B cell (primary cell): ENCODE results near the gene GCKR. TPM values are rescaled to one million over a fixed set of nuclear protein-coding genes. Genes with fewer than 3 reads are reported as not detected.
"Not testable (repeated sequence)": the region's sequence is repeated elsewhere in the genome, so short reads cannot be mapped to it uniquely, and the experiment has no call there.

ENCODE experiments used
- ATAC-seq: fragments of 200-7000 bp; cut with Tn5 transposase; one replicate; pipeline ENCODE4 v1.10.0; 2021; ENCODE audit warnings: low read depth, mild to moderate bottlenecking, moderate number of reproducible peaks, moderate library complexity
- CTCF ChIA-PET: fragments of 350-600 bp; sonication (Branson Sonifier 250); formaldehyde crosslinking; loops from one replicate; lab custom pipeline; 2021; ENCODE audit warnings: antibody characterized with exemption, inconsistent platforms; lab: Charles Lee
- POLR2A ChIA-PET: fragments of 350-600 bp; sonication (Branson Sonifier 250); formaldehyde crosslinking; loops from one replicate; lab custom pipeline; 2021; ENCODE audit warnings: antibody characterized with exemption; lab: Charles Lee
- DNase-seq: peaks from one replicate; pipeline ENCODE4 v3.0.0; 2013
- H2AFZ ChIP-seq: 2 replicates; pipeline ENCODE4 v1.6.1; 2012; ENCODE audit warnings: mild to moderate bottlenecking, low read depth, low read length; ENCODE audit not compliant: insufficient read depth, poor library complexity, severe bottlenecking
- H3K27ac ChIP-seq, 2 donors: 1 replicate in 1 of 2; 2 replicates in 1 of 2; pipeline ENCODE4 v1.5.1; 2012 to 2013; ENCODE audit warnings: low read length in 2 of 2, mild to moderate bottlenecking in 2 of 2, moderate library complexity in 1 of 2
- H3K27me3 ChIP-seq, 4 experiments: fragments of 200-600 bp in 1 of 4; sonication (generic) in 1 of 4; replicated peaks in 1 of 4; 1 replicate in 2 of 4; 2 replicates in 2 of 4; pipeline versions ENCODE4 v1.6.1 to v1.7.0; 2013 to 2016; ENCODE audit warnings: low read length in 3 of 4, mild to moderate bottlenecking in 2 of 4, mixed read lengths in 1 of 4, moderate library complexity in 1 of 4; ENCODE audit not compliant: insufficient read depth in 4 of 4, control insufficient read depth in 3 of 4; ENCODE audit errors: control extremely low read depth in 1 of 4
- H3K36me3 ChIP-seq, 2 experiments: replicated peaks in 1 of 2; 1 replicate in 1 of 2; 2 replicates in 1 of 2; pipeline versions ENCODE4 v1.6.1 to v1.7.1; 2013; ENCODE audit warnings: low read length in 1 of 2; ENCODE audit not compliant: insufficient read depth in 2 of 2, control insufficient read depth in 1 of 2; ENCODE audit errors: control extremely low read depth in 1 of 2, extremely low read depth in 1 of 2
- H3K4me1 ChIP-seq, 2 donors: fragments of 200-600 bp in 1 of 2; sonication (generic) in 1 of 2; 1 replicate in 1 of 2; 2 replicates in 1 of 2; pipeline versions ENCODE4 v1.5.1 to v1.6.1; 2013 to 2017; ENCODE audit warnings: low read length in 2 of 2; ENCODE audit not compliant: control insufficient read depth in 2 of 2, insufficient read depth in 2 of 2
- H3K4me2 ChIP-seq: replicated peaks from 2 replicates; pipeline ENCODE3; 2012; ENCODE audit warnings: mild to moderate bottlenecking, low read depth, low read length; ENCODE audit not compliant: poor library complexity, severe bottlenecking
- H3K4me3 ChIP-seq, 5 experiments: fragments of 200-600 bp in 1 of 5; sonication (generic) in 1 of 5; 1 replicate in 3 of 5; 2 replicates in 2 of 5; pipeline versions ENCODE4 v1.5.1 to v1.7.0; 2011 to 2016; ENCODE audit warnings: low read length in 4 of 5, mild to moderate bottlenecking in 4 of 5, low read depth in 2 of 5, control low read depth in 1 of 5, moderate library complexity in 1 of 5; ENCODE audit not compliant: insufficient read depth in 1 of 5; ENCODE audit errors: control extremely low read depth in 1 of 5, extremely low read depth in 1 of 5
- H3K79me2 ChIP-seq: fragments of 200-600 bp; sonication (generic); one replicate; pipeline ENCODE4 v1.6.0; 2016; ENCODE audit warnings: low read length; ENCODE audit not compliant: control insufficient read depth, insufficient read depth
- H3K9ac ChIP-seq: fragments of 200-600 bp; sonication (generic); 2 replicates; pipeline ENCODE4 v1.6.1; 2017; ENCODE audit warnings: mild to moderate bottlenecking, low read length, moderate library complexity
- H3K9me3 ChIP-seq, 3 donors: one replicate each; pipeline versions ENCODE4 v1.6.1 to v1.7.1; 2013; ENCODE audit warnings: low read length in 2 of 3; ENCODE audit not compliant: control insufficient read depth in 2 of 3, insufficient read depth in 1 of 3; ENCODE audit errors: control extremely low read depth in 1 of 3
- H4K20me1 ChIP-seq: 2 replicates; pipeline ENCODE4 v1.6.0; 2012; ENCODE audit warnings: mild to moderate bottlenecking, low read length; ENCODE audit not compliant: insufficient read depth, control insufficient read depth, poor library complexity, severe bottlenecking
- H3K27ac Mint-ChIP-seq: one replicate; pipeline ENCODE4 v1.8.0; 2021; ENCODE audit warnings: mixed read lengths
- H3K27me3 Mint-ChIP-seq: one replicate; pipeline ENCODE4 v1.8.0; 2021; ENCODE audit warnings: mixed read lengths
- H3K4me1 Mint-ChIP-seq: one replicate; pipeline ENCODE4 v1.8.0; 2021; ENCODE audit warnings: mixed read lengths
- H3K4me3 Mint-ChIP-seq: one replicate; pipeline ENCODE4 v1.8.0; 2021; ENCODE audit warnings: mixed read lengths
- H3K9me3 Mint-ChIP-seq: one replicate; pipeline ENCODE4 v1.8.0; 2022; ENCODE audit warnings: mixed read lengths; ENCODE audit not compliant: insufficient read depth
- CTCF ChIP-seq: fragments of 200-600 bp; IDR thresholded peaks from one replicate; pipeline ENCODE4 v1.8.0; 2022; ENCODE audit warnings: antibody characterized with exemption, mild to moderate bottlenecking
- EZH2 ChIP-seq: IDR thresholded peaks from 2 replicates; pipeline ENCODE4 v1.6.1; 2012; ENCODE audit warnings: borderline replicate concordance, low read depth, mild to moderate bottlenecking, moderate library complexity, low read length; ENCODE audit not compliant: insufficient read depth, poor library complexity, severe bottlenecking
- WGBS: methylation state at CpG from one replicate; pipeline ENCODE4 v1.1.5; 2013; ENCODE audit warnings: missing lambda C conversion rate; ENCODE audit not compliant: insufficient coverage; 5-methylcytosine and 5-hydroxymethylcytosine counted together
- intact Hi-C: fragments of 100-400 bp; cut with micrococcal nuclease; formaldehyde crosslinking; loops from one replicate; pipeline ENCODE4 v1.10.0; 2022
- polyA plus RNA-seq: library from polyadenylated mRNA; depleted of rRNA; stranded (reverse); fragments of >200 nt; gene quantifications from 2 replicates; pipeline ENCODE4 v1.2.3, GENCODE V29; 2012
- total RNA-seq, 2 donors: library from RNA; stranded (reverse); fragments of 120-200 nt in 1 of 2; gene quantifications; 1 replicate in 1 of 2; 2 replicates in 1 of 2; pipeline versions ENCODE4 v1.2.3 to v1.2.4, GENCODE V29; 2013 to 2022

GCKR gene
- total and polyA plus RNA-seq, 2 donors (not counting 1 experiment from before 2014, with no cell fraction given), result not detected

GRCh38 chr2:27539649-27540048 is 43.0 kb downstream of the GCKR start:
- H3K9me3 Mint-ChIP-seq, ATAC-seq, H3K27me3 ChIP-seq, DNase-seq, H4K20me1 ChIP-seq, H3K27ac ChIP-seq, intact Hi-C loops, H3K4me1 ChIP-seq, H3K4me1 Mint-ChIP-seq, H3K36me3 ChIP-seq, H3K9me3 ChIP-seq, H3K4me2 ChIP-seq, H3K9ac ChIP-seq, H3K4me3 Mint-ChIP-seq, H3K79me2 ChIP-seq, H2AFZ ChIP-seq, CTCF ChIA-PET, POLR2A ChIA-PET, H3K4me3 ChIP-seq, H3K27ac Mint-ChIP-seq: not testable (repeated sequence)
- WGBS, result no CpG with 5 or more reads among the region's 35 CpGs
- H3K27me3 Mint-ChIP-seq, result peaks cover 23% of the 10 kb centered on the region

GRCh38 chr2:27544143-27544821 is 47.6 kb downstream of the GCKR start:
- ChIA-PET POLR2A (no interaction called here), CTCF (no interaction called here)
- Histone ChIP-seq H3K4me2 (no peak overlapping the region), H4K20me1 (no peaks in the 10 kb centered on the region), H3K36me3 (no peaks in the 10 kb centered on the region), H3K9ac (no peak overlapping the region), H3K4me3 (no peak overlapping the region), H2AFZ (no peak overlapping the region), H3K9me3 (no peaks in the 10 kb centered on the region), H3K79me2 (no peaks in the 10 kb centered on the region), H3K4me1 (no peaks in the 10 kb centered on the region), H3K27me3 (no peaks in the 10 kb centered on the region), H3K27ac (no peak overlapping the region)
- DNase-seq (no peak), ATAC-seq (no peak)
- TF ChIP-seq CTCF (no peak), EZH2 (no peak)
- H3K27ac Mint-ChIP-seq, result no peak overlapping the region
- H3K9me3 Mint-ChIP-seq, result peaks cover 4% of the 10 kb centered on the region
- no peak overlapping the region for H3K4me3 Mint-ChIP-seq
- 97% methylated on average over 4 of the region's 6 CpGs for WGBS
- intact Hi-C loops, result no loop called here
- H3K4me1 Mint-ChIP-seq, result no peaks in the 10 kb centered on the region
- H3K27me3 Mint-ChIP-seq, result no peaks in the 10 kb centered on the region
